Endodermal cell (in vitro differentiated cells): Measurements from ENCODE around the gene DERA. TPM values are rescaled to one million over a fixed set of nuclear protein-coding genes. Genes with fewer than 3 reads are reported as not detected.

Experiments used
- DNase-seq: peaks from one replicate; pipeline ENCODE4 v3.0.0-alpha.2; 2017
- H3K27ac ChIP-seq: 2 replicates; pipeline ENCODE4 v1.5.1; 2013; ENCODE audit warnings: mild to moderate bottlenecking, low read depth, low read length, moderate library complexity
- H3K27me3 ChIP-seq: 2 replicates; pipeline ENCODE4 v1.6.1; 2013; ENCODE audit warnings: mild to moderate bottlenecking, low read length, moderate library complexity; ENCODE audit not compliant: insufficient read depth, control insufficient read depth, poor library complexity, severe bottlenecking
- H3K36me3 ChIP-seq: 2 replicates; pipeline ENCODE4 v1.7.0; 2013; ENCODE audit warnings: mild to moderate bottlenecking, low read length, moderate library complexity; ENCODE audit not compliant: control insufficient read depth, insufficient read depth
- H3K4me1 ChIP-seq: one replicate; pipeline ENCODE4 v1.7.0; 2013; ENCODE audit warnings: low read length; ENCODE audit not compliant: control insufficient read depth, insufficient read depth
- H3K4me3 ChIP-seq: 2 replicates; pipeline ENCODE4 v1.5.1; 2013; ENCODE audit warnings: mild to moderate bottlenecking, low read length, moderate library complexity
- H3K9ac ChIP-seq: 2 replicates; pipeline ENCODE4 v1.6.1; 2013; ENCODE audit warnings: mild to moderate bottlenecking, low read length, moderate library complexity; ENCODE audit not compliant: poor library complexity, severe bottlenecking; ENCODE audit errors: extremely low read depth
- H3K9me3 ChIP-seq: 2 replicates; pipeline ENCODE4 v1.6.1; 2013; ENCODE audit warnings: mild to moderate bottlenecking, low read length, moderate library complexity; ENCODE audit not compliant: control insufficient read depth
- H3K27ac Mint-ChIP-seq: 2 replicates; pipeline ENCODE4 v1.8.0; 2020; ENCODE audit warnings: mixed read lengths
- H3K27me3 Mint-ChIP-seq: 2 replicates; pipeline ENCODE4 v1.8.0; 2021; ENCODE audit warnings: mild to moderate bottlenecking, mixed read lengths; ENCODE audit not compliant: insufficient read depth
- H3K36me3 Mint-ChIP-seq: 2 replicates; pipeline ENCODE4 v1.8.0; 2020; ENCODE audit warnings: low read depth, mixed read lengths
- H3K4me1 Mint-ChIP-seq: 2 replicates; pipeline ENCODE4 v1.8.0; 2020; ENCODE audit warnings: mixed read lengths
- H3K4me3 Mint-ChIP-seq: 2 replicates; pipeline ENCODE4 v1.8.0; 2020; ENCODE audit warnings: mild to moderate bottlenecking, moderate library complexity, mixed read lengths
- H3K9me3 Mint-ChIP-seq: 2 replicates; pipeline ENCODE4 v1.8.0; 2020; ENCODE audit warnings: mild to moderate bottlenecking, mixed read lengths
- CTCF ChIP-seq: fragments of 200-600 bp; sonication (generic); conservative IDR thresholded peaks from 2 replicates; pipeline ENCODE4 v1.5.0; 2021; ENCODE audit warnings: antibody characterized with exemption, mild to moderate bottlenecking
- WGBS, 2 experiments: methylation state at CpG; one replicate each; pipeline versions ENCODE4 v1.1.5 to v1.1.7; 2013; ENCODE audit warnings: missing lambda C conversion rate in 2 of 2, mixed read lengths in 1 of 2; ENCODE audit not compliant: insufficient coverage in 1 of 2, insufficient read length in 1 of 2; 5-methylcytosine and 5-hydroxymethylcytosine counted together
- total RNA-seq, 2 donors: library from RNA; stranded (reverse); fragmentation: NEBNext Ultra II Directional in 1 of 2; extraction: Animal tissue kit (Norgen Biotek cat#: 25700) in 1 of 2; gene quantifications; 2 replicates in 1 of 2; 3 replicates in 1 of 2; pipeline ENCODE4 v1.2.1, GENCODE V29; 2021

DERA gene
- total RNA-seq, 2 donors from 2014 or later = 81.7 to 125 TPM

- Mint-ChIP-seq H3K9me3 (no peaks in the 10 kb centered on the region), H3K4me3 (no peak overlapping the region), H3K4me1 (peaks cover 19% of the 10 kb centered on the region), H3K27me3 (no peaks in the 10 kb centered on the region), H3K27ac (no peak overlapping the region), H3K36me3 (peaks cover 40% of the 10 kb centered on the region)
- Histone ChIP-seq H3K36me3 (peaks cover 12% of the 10 kb centered on the region), H3K4me1 (no peaks in the 10 kb centered on the region), H3K9ac (no peak overlapping the region), H3K27ac (no peak overlapping the region), H3K27me3 (no peaks in the 10 kb centered on the region), H3K9me3 (no peaks in the 10 kb centered on the region), H3K4me3 (no peak overlapping the region)
- 83 to 87% methylated on average over 1 of the region's 1 CpG for WGBS, 2 experiments
- no peak for DNase-seq
- TF ChIP-seq CTCF = no peak
These were observed 44.9 kb downstream of the DERA start for GRCh38 chr12:15956010-15956409.

GRCh38 chr12:15956413-15957185, 45.5 kb downstream of the DERA start:
- Mint-ChIP-seq H3K4me1 (peaks cover 19% of the 10 kb centered on the region), H3K36me3 (peaks cover 42% of the 10 kb centered on the region), H3K27me3 (no peaks in the 10 kb centered on the region), H3K27ac (no peak overlapping the region), H3K9me3 (no peaks in the 10 kb centered on the region), H3K4me3 (no peak overlapping the region)
- no peak overlapping the region for H3K9ac ChIP-seq
- no peak overlapping the region for H3K4me3 ChIP-seq
- TF ChIP-seq CTCF = no peak
- H3K27me3 ChIP-seq = no peaks in the 10 kb centered on the region
- WGBS, 2 experiments = 97 to 100% methylated on average over 5 to 9 of the region's 9 CpGs
- no peak overlapping the region for H3K27ac ChIP-seq
- DNase-seq = no peak
- no peaks in the 10 kb centered on the region for H3K4me1 ChIP-seq
- H3K9me3 ChIP-seq = no peaks in the 10 kb centered on the region
- peaks cover 15% of the 10 kb centered on the region for H3K36me3 ChIP-seq

GRCh38 chr12:15962760-15963159, 51.6 kb downstream of the DERA start:
- DNase-seq = no peak
- H3K4me1 ChIP-seq = no peaks in the 10 kb centered on the region
- no peaks in the 10 kb centered on the region for H3K9me3 ChIP-seq
- H3K4me3 ChIP-seq = no peak overlapping the region
- H3K9ac ChIP-seq = no peak overlapping the region
- 75 to 92% methylated on average over 3 to 4 of the region's 4 CpGs for WGBS, 2 experiments
- peaks cover 54% of the 10 kb centered on the region for H3K36me3 ChIP-seq
- no peak overlapping the region for H3K27ac ChIP-seq
- Mint-ChIP-seq H3K4me1 (peaks cover 12% of the 10 kb centered on the region), H3K4me3 (no peak overlapping the region), H3K27ac (no peak overlapping the region), H3K27me3 (no peaks in the 10 kb centered on the region), H3K36me3 (peaks cover 71% of the 10 kb centered on the region), H3K9me3 (no peaks in the 10 kb centered on the region)
- TF ChIP-seq CTCF = no peak
- H3K27me3 ChIP-seq = no peaks in the 10 kb centered on the region
